Stimulated activated CD8-positive, alpha-beta memory T cell treated with anti-CD3 and anti-CD28 coated beads, Interleukin-12 subunit alpha, Interleukin-12 subunit beta, amount 100 ng/mL, for 24 hours (primary cell): ENCODE results near the gene GTF3C1.

Source experiments
- DNase-seq: peaks from one replicate; pipeline ENCODE4 v3.0.0-alpha.2; 2020; ENCODE audit errors: extremely low read depth

GTF3C1 gene

GRCh38 chr16:27517664-27518063, 32.0 kb downstream of the GTF3C1 start:
- DNase-seq = no peak

- DNase-seq = no peak
These were observed 33.3 kb downstream of the GTF3C1 start for GRCh38 chr16:27516365-27516764.

- no peak for DNase-seq
These were observed 33.8 kb downstream of the GTF3C1 start for GRCh38 chr16:27515874-27516353.

GRCh38 chr16:27514806-27515205, 34.9 kb downstream of the GTF3C1 start:
- no peak for DNase-seq

GRCh38 chr16:27511657-27512448, 37.9 kb downstream of the GTF3C1 start:
- no peak for DNase-seq

GRCh38 chr16:27508476-27508875, 41.2 kb downstream of the GTF3C1 start:
- no peak for DNase-seq

GRCh38 chr16:27506771-27507170, 42.9 kb downstream of the GTF3C1 start:
- no peak for DNase-seq

GRCh38 chr16:27505297-27506236, 44.1 kb downstream of the GTF3C1 start:
- DNase-seq = no peak

GRCh38 chr16:27503662-27504061, 46.1 kb downstream of the GTF3C1 start:
- DNase-seq = no peak

GRCh38 chr16:27500801-27501200, 48.9 kb downstream of the GTF3C1 start:
- DNase-seq = no peak

GRCh38 chr16:27499659-27500055, 50.1 kb downstream of the GTF3C1 start:
- no peak for DNase-seq

GRCh38 chr16:27498916-27499658, 50.6 kb downstream of the GTF3C1 start:
- DNase-seq = no peak

GRCh38 chr16:27498031-27498825, 51.5 kb downstream of the GTF3C1 start:
- no peak for DNase-seq

GRCh38 chr16:27495191-27495590, 54.5 kb downstream of the GTF3C1 start:
- DNase-seq = no peak

- no peak for DNase-seq
These were observed 57.1 kb downstream of the GTF3C1 start for GRCh38 chr16:27492588-27492979.

GRCh38 chr16:27491894-27492587, 57.7 kb downstream of the GTF3C1 start:
- no peak for DNase-seq

GRCh38 chr16:27489906-27490305, 59.8 kb downstream of the GTF3C1 start:
- DNase-seq = no peak

- DNase-seq = no peak
These were observed 60.3 kb downstream of the GTF3C1 start for GRCh38 chr16:27489421-27489820.

- DNase-seq = no peak
These were observed 63.0 kb downstream of the GTF3C1 start for GRCh38 chr16:27486760-27487159.

GRCh38 chr16:27486344-27486743, 63.4 kb downstream of the GTF3C1 start:
- DNase-seq = no peak

- no peak for DNase-seq
These were observed 63.9 kb downstream of the GTF3C1 start for GRCh38 chr16:27485811-27486210.
